OCI-M1 (cell line): ENCODE data around the gene GLUD2.
"Not testable (repeated sequence)": the region's sequence is repeated elsewhere in the genome, so short reads cannot be mapped to it uniquely, and the experiment has no call there.

Source experiments
- DNase-seq: peaks from one replicate; lab custom pipeline; 2025; lab: John Stamatoyannopoulos, UW

The GLUD2 gene

GRCh38 chrX:121047441-121048419, at the start of gene GLUD2:
Gene GLUD2, plus strand, starts transcription at chrX:121047610. Its CDS starts 75 bp downstream, at chrX:121047685.
- DNase-seq, result not testable (repeated sequence)

- peak; percentile 12 for DNase-seq
These were observed 48.0 kb upstream of the GLUD2 start for GRCh38 chrX:120999413-120999812.

GRCh38 chrX:121000589-121000988, 46.8 kb upstream of the GLUD2 start:
- DNase-seq, result peak; percentile 81

- no peak for DNase-seq
These were observed 38.5 kb upstream of the GLUD2 start for GRCh38 chrX:121008920-121009319.

- peak; percentile 1 for DNase-seq
These were observed 37.6 kb upstream of the GLUD2 start for GRCh38 chrX:121009764-121010163.

DNA sequence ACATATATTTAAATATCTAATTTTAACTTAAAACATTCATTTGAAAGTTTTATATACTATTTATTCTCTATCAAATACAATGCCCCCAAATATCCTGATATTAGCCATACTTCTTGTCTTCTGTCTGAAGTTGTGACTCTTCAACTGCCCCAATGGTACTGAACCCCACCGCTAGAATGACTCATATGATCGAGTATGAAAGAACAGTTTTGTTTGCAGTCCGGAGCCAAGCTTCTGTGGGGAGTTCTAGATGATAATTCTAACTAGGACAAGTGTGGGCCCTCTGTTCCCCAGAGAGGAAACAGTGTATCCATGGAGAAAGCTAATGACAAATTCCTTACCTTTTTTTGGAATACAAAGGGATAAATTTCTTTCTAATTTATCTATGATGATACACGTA, 37.2 kb upstream of the GLUD2 start:
- DNase-seq, result no peak

DNA sequence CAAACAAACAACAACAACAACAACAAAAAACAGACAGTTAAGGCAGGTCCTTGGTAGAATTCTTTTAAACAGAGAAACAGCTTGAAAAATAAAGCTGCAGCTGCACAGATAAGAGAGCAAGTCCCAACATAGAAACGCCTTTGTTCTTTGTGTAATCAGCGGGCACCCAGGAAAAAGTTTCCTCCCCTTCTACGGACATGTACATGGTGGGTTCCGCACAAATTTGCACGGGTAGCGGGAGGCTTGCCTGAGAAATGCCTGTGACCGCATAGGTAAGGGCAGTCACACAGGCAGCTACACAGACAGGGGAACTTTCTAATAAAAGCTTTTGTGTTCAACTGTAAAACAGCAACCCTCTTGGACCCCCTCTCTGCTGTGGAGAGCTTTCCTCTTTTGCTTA, 36.2 kb upstream of the GLUD2 start:
- peak; percentile 52 for DNase-seq

DNA sequence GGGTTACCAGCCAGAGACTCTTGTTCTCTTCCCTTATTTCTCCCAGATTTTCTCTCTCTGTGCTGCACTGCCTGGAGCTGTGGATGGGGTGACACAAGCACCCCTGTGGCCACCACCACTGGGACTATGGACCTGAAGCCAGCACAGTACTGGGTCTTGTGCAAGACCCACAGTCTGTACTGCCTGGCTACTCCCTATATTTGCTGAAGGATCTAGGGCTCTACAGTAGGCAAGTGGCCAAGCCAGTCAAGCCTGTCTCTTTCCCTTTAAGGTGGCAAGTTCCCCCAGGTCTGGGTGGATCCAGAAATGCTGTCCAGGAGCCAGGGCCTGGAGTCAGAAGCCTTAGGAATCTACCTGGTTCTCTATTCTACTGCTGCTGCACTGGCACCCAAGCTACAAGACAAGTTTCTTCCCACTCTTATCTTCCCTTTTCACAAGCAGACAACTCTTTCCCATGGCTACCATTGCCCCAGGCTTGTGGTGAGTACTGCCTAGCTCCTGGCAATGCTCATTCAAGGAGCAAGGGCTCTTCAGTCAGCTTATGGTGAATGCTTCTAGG, 33.4 kb upstream of the GLUD2 start:
- no peak for DNase-seq

GRCh38 chrX:121014826-121015225, 32.6 kb upstream of the GLUD2 start:
- no peak for DNase-seq

GRCh38 chrX:121028419-121028818, 19.0 kb upstream of the GLUD2 start:
- no peak for DNase-seq

- no peak for DNase-seq
These were observed 17.3 kb upstream of the GLUD2 start for GRCh38 chrX:121030083-121030482.

- no peak for DNase-seq
These were observed 14.9 kb upstream of the GLUD2 start for GRCh38 chrX:121032531-121032930.

- no peak for DNase-seq
These were observed 11.3 kb upstream of the GLUD2 start for GRCh38 chrX:121036137-121036536.

DNA sequence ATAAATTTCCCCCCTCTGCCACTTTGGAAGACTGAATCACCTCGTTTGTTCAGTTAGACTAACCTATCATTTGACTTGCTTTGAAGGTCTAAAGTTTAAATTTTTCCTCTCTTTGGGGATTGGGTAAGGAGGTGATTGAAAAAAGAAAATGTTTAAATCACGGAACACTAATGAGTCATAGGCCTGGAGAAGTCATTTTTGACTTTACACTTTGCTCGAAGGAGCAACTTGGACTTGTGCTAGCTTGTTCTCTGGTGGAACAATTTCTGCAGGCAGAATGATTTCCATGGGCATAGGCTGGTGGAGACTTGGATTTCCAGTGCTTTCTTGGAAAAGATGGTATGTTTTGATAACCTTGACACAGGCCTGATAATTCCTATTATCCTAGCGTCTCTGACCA, 10.5 kb upstream of the GLUD2 start:
- no peak for DNase-seq

- DNase-seq, result peak; percentile 3
These were observed 3.4 kb downstream of the GLUD2 start for GRCh38 chrX:121050781-121051180.

DNA sequence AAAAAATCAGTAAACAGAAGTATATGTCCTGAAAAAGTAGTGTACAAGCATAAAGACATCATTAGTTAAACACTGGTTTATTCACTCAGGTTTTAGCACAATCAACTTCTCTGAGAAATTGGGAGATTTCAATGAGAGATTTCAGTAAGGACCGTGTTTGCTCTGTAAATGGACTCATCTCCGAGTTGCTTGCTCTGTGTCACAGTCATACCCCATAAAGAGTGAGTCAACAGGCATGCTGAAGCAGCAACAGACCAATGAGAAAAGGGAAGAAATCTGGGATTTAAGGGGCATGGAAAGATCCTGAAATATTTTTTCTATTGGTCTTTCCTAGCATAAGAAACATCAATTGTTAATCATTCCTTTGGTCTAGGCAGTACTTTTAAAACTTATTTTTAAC, 4.7 kb downstream of the GLUD2 start:
- DNase-seq, result no peak

GRCh38 chrX:121062289-121062688, 14.9 kb downstream of the GLUD2 start:
- no peak for DNase-seq

GRCh38 chrX:121064579-121064978, 17.2 kb downstream of the GLUD2 start:
- DNase-seq, result no peak

DNA sequence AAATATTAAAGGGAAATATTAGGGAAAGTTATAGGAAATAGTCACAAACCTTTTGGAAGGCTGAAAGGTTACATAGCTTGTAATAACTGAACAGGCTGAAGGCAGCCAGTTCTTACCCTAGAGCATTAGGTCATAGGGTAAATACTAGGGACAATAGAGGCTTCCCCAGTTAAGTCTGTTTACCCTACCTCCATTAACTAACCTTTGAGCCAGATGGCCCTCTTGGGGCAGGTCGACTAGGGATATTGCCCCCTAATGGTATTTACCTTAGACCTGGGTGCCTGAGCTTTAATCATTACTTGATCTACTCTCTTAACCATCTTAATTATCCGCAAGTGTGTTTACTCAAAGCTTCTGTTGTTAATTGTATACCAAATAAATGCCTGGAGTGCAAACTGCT, 36.8 kb downstream of the GLUD2 start:
- not testable (repeated sequence) for DNase-seq

GRCh38 chrX:121084903-121085611, 37.6 kb downstream of the GLUD2 start:
- DNase-seq, result peak; percentile 39

DNA sequence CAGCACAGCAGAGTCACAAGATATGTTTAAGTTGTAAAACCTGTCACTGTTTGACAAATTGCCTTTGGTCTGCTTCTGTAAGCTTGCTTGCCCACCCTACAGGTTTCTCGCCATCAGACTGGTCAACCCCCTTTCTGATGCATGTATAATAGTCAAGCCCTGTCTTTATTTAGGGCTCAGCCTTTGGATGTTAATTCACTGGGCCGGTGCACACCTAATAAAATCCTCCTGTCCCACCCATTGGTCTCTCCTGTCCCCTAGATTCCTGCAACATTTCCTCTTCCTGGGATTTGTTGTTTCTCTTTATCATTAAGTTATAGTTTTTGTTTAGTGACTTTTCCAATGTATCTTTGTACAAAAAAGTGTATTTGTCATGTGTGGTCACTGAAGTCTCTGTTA, 38.2 kb downstream of the GLUD2 start:
- peak; percentile 39 for DNase-seq

DNA sequence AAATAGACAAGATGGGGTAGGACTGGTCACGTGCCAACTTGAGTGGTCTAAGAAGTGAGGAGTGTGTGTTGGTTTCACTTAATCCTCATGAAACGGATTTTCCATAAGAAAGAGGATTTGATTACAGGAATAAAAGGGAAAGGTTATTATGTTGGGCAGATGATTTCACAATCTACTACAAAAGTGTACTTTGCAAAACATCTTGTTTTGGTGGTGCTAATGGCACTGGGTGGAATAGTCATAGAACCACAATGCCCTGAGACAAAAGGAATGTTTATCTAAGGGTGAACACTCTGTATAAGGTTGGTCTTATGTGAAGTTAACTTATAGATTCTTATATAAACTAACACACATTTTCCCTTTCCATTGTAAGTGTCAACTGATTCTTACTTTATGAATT, 45.6 kb downstream of the GLUD2 start:
- no peak for DNase-seq
